Measurements from ENCODE around the gene BBOX1. TPM values are rescaled to one million over a fixed set of nuclear protein-coding genes. Genes with fewer than 3 reads are reported as not detected.
"Not testable (repeated sequence)": the region's sequence is repeated elsewhere in the genome, so short reads cannot be mapped to it uniquely, and the experiment has no call there.

Gene BBOX1
- total and polyA plus RNA-seq, 2 donors (not counting 3 experiments of a cell fraction or from before 2014, with no cell fraction given): not detected

GRCh38 chr11:27130806-27131205, 90.2 kb downstream of the BBOX1 start:
- no TSS peak for BruUV-seq (replicated peaks)
- intact Hi-C loops (cut with micrococcal nuclease): no loop called here
- Histone ChIP-seq H3K4me1 (ENCODE audit: control insufficient read depth, extremely low read depth, insufficient read depth, low read length) (no peaks in the 10 kb centered on the region), H4K20me1 (replicated peaks; ENCODE audit: control insufficient read depth, extremely low read depth, insufficient read depth, low read length) (no peaks in the 10 kb centered on the region), H3K27ac (ENCODE audit: insufficient read depth, low read depth, low read length) (no peak overlapping the region), H3K9ac (replicated peaks; ENCODE audit: extremely low read depth, insufficient read depth, low read length) (no peak overlapping the region), H2AFZ (ENCODE audit: low read depth, low read length) (no peak overlapping the region), H3K36me3 (ENCODE audit: control insufficient read depth in 2 of 2, extremely low read depth in 1 of 2, insufficient read depth in 2 of 2, low read length in 2 of 2) (no peaks in the 10 kb centered on the region), H3K9me1 (replicated peaks; ENCODE audit: control insufficient read depth, extremely low read depth, insufficient read depth, low read length) (no peaks in the 10 kb centered on the region), H3K27me3 (ENCODE audit: control insufficient read depth in 2 of 2, insufficient read depth in 2 of 2, low read length in 2 of 2) (no peaks in the 10 kb centered on the region), H3K79me2 (ENCODE audit: control insufficient read depth, insufficient read depth, low read length) (no peaks in the 10 kb centered on the region), H3K4me2 (ENCODE audit: insufficient read depth, low read length) (no peak overlapping the region), H3K9me3 (replicated peaks; ENCODE audit: control insufficient read depth, insufficient read depth, low read length) (no peaks in the 10 kb centered on the region), H3K4me3 (replicated peaks in 1 of 3; ENCODE audit: insufficient read depth in 1 of 3, low read depth in 1 of 3, low read length in 3 of 3) (no peak overlapping the region)
- DNase-seq (ENCODE audit: low read depth, low spot score) (no peak), FAIRE-seq (no peak)
- TF ChIP-seq CTCF (IDR thresholded peaks at IDR 0.05; ENCODE audit: extremely low read depth in 1 of 2, insufficient read depth in 1 of 2, low read depth in 1 of 2, low read length in 2 of 2): no peak
- no peak for TF ChIP-seq MYC (IDR thresholded peaks at IDR 0.05; ENCODE audit: low read depth, low read length)
- POLR2A ChIA-PET: no interaction called here
- CTCF ChIA-PET: no interaction called here
- dilution Hi-C loops (cut with MboI; ENCODE audit: extremely low pct_ligation_motif_present, low sequenced_read_pairs): no loop called here

- H3K9me3 ChIP-seq (replicated peaks; ENCODE audit: control insufficient read depth, insufficient read depth, low read length); H3K9me1 ChIP-seq (replicated peaks; ENCODE audit: control insufficient read depth, extremely low read depth, insufficient read depth, low read length); CTCF ChIA-PET; H3K27ac ChIP-seq (ENCODE audit: insufficient read depth, low read depth, low read length); DNase-seq (ENCODE audit: low read depth, low spot score); H3K4me1 ChIP-seq (ENCODE audit: control insufficient read depth, extremely low read depth, insufficient read depth, low read length); BruUV-seq (replicated peaks); FAIRE-seq; H2AFZ ChIP-seq (ENCODE audit: low read depth, low read length); H3K4me2 ChIP-seq (ENCODE audit: insufficient read depth, low read length); dilution Hi-C loops (cut with MboI; ENCODE audit: extremely low pct_ligation_motif_present, low sequenced_read_pairs); intact Hi-C loops (cut with micrococcal nuclease); POLR2A ChIA-PET; H3K36me3 ChIP-seq (ENCODE audit: control insufficient read depth in 2 of 2, extremely low read depth in 1 of 2, insufficient read depth in 2 of 2, low read length in 2 of 2); H3K9ac ChIP-seq (replicated peaks; ENCODE audit: extremely low read depth, insufficient read depth, low read length); H3K27me3 ChIP-seq (ENCODE audit: control insufficient read depth in 2 of 2, insufficient read depth in 2 of 2, low read length in 2 of 2); H3K4me3 ChIP-seq (replicated peaks in 1 of 3; ENCODE audit: insufficient read depth in 1 of 3, low read depth in 1 of 3, low read length in 3 of 3); H3K79me2 ChIP-seq (ENCODE audit: control insufficient read depth, insufficient read depth, low read length); H4K20me1 ChIP-seq (replicated peaks; ENCODE audit: control insufficient read depth, extremely low read depth, insufficient read depth, low read length): not testable (repeated sequence)
Measured at GRCh38 chr11:27135924-27136329, 95.3 kb downstream of the BBOX1 start.
